NCI-H128 (cell line): ENCODE data around the gene MALL.
"Not testable (repeated sequence)": the region's sequence is repeated elsewhere in the genome, so short reads cannot be mapped to it uniquely, and the experiment has no call there.

Source experiments
- DNase-seq: peaks from one replicate; lab custom pipeline; 2025; ENCODE audit not compliant: unreplicated experiment; lab: John Stamatoyannopoulos, UW

The MALL gene

GRCh38 chr2:110121052-110121334, 5.4 kb upstream of the MALL start:
- no peak for DNase-seq

- DNase-seq, result no peak
Observed at GRCh38 chr2:110120171-110121051, 4.8 kb upstream of the MALL start.

- no peak for DNase-seq
Observed at GRCh38 chr2:110116033-110116710, 550 bp upstream of the MALL start.

GRCh38 chr2:110114831-110115255, 779 bp downstream of the MALL start:
- no peak for DNase-seq

GRCh38 chr2:110113961-110114591, 1.5 kb downstream of the MALL start:
- no peak for DNase-seq

- not testable (repeated sequence) for DNase-seq
Observed at GRCh38 chr2:110108291-110108690, 7.3 kb downstream of the MALL start.

GRCh38 chr2:110107092-110108079, 8.2 kb downstream of the MALL start:
- no peak for DNase-seq

GRCh38 chr2:110106642-110107041, 9.0 kb downstream of the MALL start:
- DNase-seq, result no peak

GRCh38 chr2:110105608-110106467, 9.8 kb downstream of the MALL start:
- DNase-seq, result no peak

- DNase-seq, result no peak
Observed at GRCh38 chr2:110105183-110105582, 10.4 kb downstream of the MALL start.

- peak; percentile 30 for DNase-seq
Observed at GRCh38 chr2:110104025-110104771, 11.4 kb downstream of the MALL start.

GRCh38 chr2:110103061-110103961, 12.3 kb downstream of the MALL start:
- DNase-seq, result no peak

- no peak for DNase-seq
Observed at GRCh38 chr2:110101901-110102803, 13.5 kb downstream of the MALL start.

- DNase-seq, result peak; percentile 58
Observed at GRCh38 chr2:110101280-110101844, 14.3 kb downstream of the MALL start.

- not testable (repeated sequence) for DNase-seq
Observed at GRCh38 chr2:110100880-110101279, 14.7 kb downstream of the MALL start.

GRCh38 chr2:110100480-110100879, 15.1 kb downstream of the MALL start:
- DNase-seq, result no peak
